Lower leg skin (tissue), 4 donors: Measurements from ENCODE around the gene TIMD4. TPM values are rescaled to one million over a fixed set of nuclear protein-coding genes. Genes with fewer than 3 reads are reported as not detected.

Experiments used
- DNase-seq, 2 donors: peaks; one replicate each; pipeline ENCODE4 v3.0.0-alpha.2; 2019; ENCODE audit warnings: low spot score in 2 of 2
- H3K4me3 ChIP-seq: fragments of 200-600 bp; sonication (generic); 2 replicates; pipeline ENCODE4 v1.5.1; 2017; ENCODE audit warnings: mild to moderate bottlenecking, low read depth; ENCODE audit not compliant: poor library complexity, severe bottlenecking
- POLR2A ChIP-seq, 2 donors: fragments of 450-650 bp; IDR thresholded peaks; one replicate each; pipeline ENCODE4 v1.6.1; 2016 to 2017; ENCODE audit warnings: antibody characterized with exemption in 2 of 2, mild to moderate bottlenecking in 1 of 2, moderate library complexity in 1 of 2
- WGBS, 2 donors: methylation state at CpG; one replicate each; pipeline ENCODE4 v1.1.5; 2018; 5-methylcytosine and 5-hydroxymethylcytosine counted together
- intact Hi-C: fragments of 100-400 bp; cut with DNase I; formaldehyde crosslinking; loops from one replicate; pipeline ENCODE4 v1.15.0; 2023; ENCODE audit warnings: low total_unique reads
- total RNA-seq, 4 donors: library from RNA; depleted of rRNA; stranded (reverse); fragments of >200 nt; gene quantifications; one replicate each; pipeline ENCODE4 v1.1.0, GENCODE V29; 2016
- TF ChIP-seq, protein P1 (sequence below), 3 donors: fragments of 450-650 bp; IDR thresholded peaks; one replicate each; pipeline ENCODE4 v1.5.1; 2016; ENCODE audit warnings: antibody characterized with exemption in 3 of 3, mild to moderate bottlenecking in 3 of 3, moderate library complexity in 2 of 3

Gene TIMD4
- total RNA-seq, 4 donors from 2014 or later = 0.23 to 0.71 TPM; not detected in 2

DNA sequence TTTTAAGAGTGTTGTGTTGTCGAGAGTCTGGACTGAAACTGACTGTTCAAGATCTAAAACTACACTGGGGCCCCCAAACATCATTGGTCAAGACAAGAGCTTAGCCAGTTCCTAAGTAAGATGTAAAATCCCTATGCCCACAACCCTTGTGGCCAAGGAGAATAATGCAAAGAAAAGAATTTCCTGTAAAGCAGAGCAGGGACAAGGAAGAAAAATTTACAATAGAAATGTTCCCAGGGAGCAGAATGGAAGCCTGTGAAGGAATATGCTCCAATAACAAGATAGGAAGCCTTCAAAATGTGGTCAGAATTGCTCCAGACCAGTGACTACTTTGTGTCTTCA is 92.6 kb downstream of the TIMD4 start:
- DNase-seq = no peak
- TF ChIP-seq POLR2A (IDR thresholded peaks at IDR 0.05) = no peak
- TF ChIP-seq, protein P1, sequence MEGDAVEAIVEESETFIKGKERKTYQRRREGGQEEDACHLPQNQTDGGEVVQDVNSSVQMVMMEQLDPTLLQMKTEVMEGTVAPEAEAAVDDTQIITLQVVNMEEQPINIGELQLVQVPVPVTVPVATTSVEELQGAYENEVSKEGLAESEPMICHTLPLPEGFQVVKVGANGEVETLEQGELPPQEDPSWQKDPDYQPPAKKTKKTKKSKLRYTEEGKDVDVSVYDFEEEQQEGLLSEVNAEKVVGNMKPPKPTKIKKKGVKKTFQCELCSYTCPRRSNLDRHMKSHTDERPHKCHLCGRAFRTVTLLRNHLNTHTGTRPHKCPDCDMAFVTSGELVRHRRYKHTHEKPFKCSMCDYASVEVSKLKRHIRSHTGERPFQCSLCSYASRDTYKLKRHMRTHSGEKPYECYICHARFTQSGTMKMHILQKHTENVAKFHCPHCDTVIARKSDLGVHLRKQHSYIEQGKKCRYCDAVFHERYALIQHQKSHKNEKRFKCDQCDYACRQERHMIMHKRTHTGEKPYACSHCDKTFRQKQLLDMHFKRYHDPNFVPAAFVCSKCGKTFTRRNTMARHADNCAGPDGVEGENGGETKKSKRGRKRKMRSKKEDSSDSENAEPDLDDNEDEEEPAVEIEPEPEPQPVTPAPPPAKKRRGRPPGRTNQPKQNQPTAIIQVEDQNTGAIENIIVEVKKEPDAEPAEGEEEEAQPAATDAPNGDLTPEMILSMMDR (IDR thresholded peaks at IDR 0.05) = no peak
- no peak overlapping the region for H3K4me3 ChIP-seq
- WGBS, 2 donors = 82 to 91% methylated on average over 1 of the region's 1 CpG
- intact Hi-C loops = no loop called here

Other genes with a start within 250 kb of the TIMD4 start
- not detected for gene PPP1R2B, start 112.9 kb downstream of the TIMD4 start, total RNA-seq
- gene HAVCR1, start 95.9 kb upstream of the TIMD4 start, total RNA-seq = not detected
- gene HAVCR2, start 145.8 kb upstream of the TIMD4 start, total RNA-seq = 1 to 10 TPM; 4.4 to 8.1 (median 6.0) TPM
- gene MED7, start 179.6 kb upstream of the TIMD4 start, total RNA-seq = 10 to 100 TPM in 1 of 4 donors, 1 to 10 TPM in 3; 6.2 to 11.2 (median 8.4) TPM
- gene GARIN3, start 203.0 kb upstream of the TIMD4 start, total RNA-seq = not detected
- 1 to 10 TPM in 3 of 4 donors, under 1 TPM in 1; 0.78 to 5.2 (median 2.1) TPM for gene ITK, start 217.6 kb upstream of the TIMD4 start, total RNA-seq